ENCODE measurements around the gene NSUN2.
"Not testable (repeated sequence)": the region's sequence is repeated elsewhere in the genome, so short reads cannot be mapped to it uniquely, and the experiment has no call there.

The NSUN2 gene

DNA sequence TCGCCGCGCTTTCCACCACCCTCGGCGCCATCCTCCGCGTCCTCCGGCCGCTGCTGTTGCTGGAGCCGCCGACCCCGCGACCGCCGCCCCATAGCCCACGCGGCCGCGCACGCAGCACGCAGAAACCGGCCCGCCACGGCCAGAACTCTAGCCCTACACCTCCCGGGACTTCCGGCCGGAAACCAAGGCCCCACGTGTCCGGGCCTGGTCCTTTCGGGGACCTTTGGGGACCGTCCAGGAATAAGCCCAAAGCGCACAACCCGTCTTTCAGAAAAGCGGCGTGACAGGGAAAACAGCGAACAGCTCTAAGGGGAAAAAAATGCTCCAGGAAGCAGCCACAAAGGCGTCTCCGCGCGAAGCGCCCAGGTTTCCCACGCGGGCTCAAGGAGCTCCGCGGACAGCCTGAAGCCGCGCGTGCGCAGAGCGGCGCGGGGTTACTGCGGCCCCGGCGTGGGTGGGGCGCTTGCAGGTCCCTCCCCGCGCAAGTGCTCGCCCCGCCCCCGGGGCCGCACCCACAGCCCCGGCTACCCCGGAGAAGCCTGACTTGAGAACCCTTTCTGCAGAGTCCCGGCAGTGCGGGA is at the start of gene NSUN2, which contains the start of gene SRD5A1:
NSUN2 (minus strand) TSS at position 157 of the 581 bp plus-strand sequence; CDS start at position 92, 65 bp downstream.
SRD5A1 (plus strand) TSS at position 553 of the 581 bp plus-strand sequence. CDS start 137 bp downstream, outside the sequence.
- DNase-seq, result peak; percentile 95

DNA sequence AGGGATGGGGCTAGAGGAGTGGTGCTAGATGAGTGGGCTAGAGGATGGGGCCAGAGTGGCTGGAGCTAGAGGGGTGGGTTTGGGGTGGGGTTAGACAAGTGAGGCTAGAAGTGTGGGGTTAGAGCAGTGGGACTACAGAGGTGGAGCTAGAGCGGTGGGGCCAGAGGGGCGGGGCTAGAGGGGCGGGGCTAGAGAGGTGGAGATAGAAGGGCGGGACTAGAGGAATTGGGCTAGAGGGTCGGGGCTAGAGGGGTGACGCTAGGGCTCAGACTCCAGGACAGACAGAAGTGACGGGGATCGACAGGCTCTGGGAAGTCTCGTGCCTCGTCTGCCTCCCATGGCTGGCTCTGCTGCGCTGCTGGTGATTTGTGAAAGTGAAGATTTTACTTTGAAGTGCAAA is 49.4 kb upstream of the NSUN2 start:
- DNase-seq, result no peak

DNA sequence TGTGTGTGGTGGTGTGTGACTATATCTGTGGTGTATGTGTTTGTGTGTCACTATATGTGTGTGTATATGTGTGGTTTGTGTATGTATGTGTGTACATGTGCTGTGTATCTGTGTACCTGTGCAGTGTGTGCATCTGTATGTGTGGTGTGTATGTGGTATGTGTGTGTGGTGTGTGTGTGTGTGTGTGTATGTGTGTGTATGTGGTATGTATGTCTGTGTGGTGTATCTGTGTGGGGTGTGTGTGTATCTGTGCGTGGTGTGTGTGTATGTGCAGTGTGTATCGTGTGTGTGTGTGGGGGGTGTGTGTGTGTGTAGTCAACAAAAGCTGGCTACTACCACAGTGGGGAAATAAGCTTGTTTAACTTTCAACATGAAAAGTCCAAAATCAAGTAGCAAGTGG is 48.8 kb upstream of the NSUN2 start:
- DNase-seq, result no peak

- DNase-seq, result no peak
These were observed 48.1 kb upstream of the NSUN2 start for GRCh38 chr5:6680922-6681321.

GRCh38 chr5:6678385-6678784 is 45.5 kb upstream of the NSUN2 start:
- DNase-seq, result no peak

DNA sequence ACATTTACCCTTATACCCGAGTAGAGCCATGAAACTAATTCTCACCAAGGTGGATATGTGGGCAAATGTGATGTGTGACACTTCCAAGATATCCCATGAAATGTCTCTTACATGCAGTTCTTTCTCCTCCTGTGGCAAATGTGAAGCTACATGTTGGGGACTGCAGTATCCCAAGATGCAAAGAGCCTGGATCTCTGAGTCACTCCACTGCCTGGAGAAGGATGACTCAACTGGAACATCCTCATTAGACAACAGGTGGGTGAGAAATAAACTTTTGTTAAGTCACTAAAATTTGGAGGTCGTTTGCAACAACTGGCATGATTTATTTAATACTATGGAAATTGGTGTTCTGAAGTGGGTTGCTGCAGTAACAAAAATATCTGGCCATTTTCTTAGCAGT is 43.9 kb upstream of the NSUN2 start:
- no peak for DNase-seq

- DNase-seq, result no peak
These were observed 43.1 kb upstream of the NSUN2 start for GRCh38 chr5:6675784-6676491.

- no peak for DNase-seq
These were observed 42.0 kb upstream of the NSUN2 start for GRCh38 chr5:6674886-6675285.

DNA sequence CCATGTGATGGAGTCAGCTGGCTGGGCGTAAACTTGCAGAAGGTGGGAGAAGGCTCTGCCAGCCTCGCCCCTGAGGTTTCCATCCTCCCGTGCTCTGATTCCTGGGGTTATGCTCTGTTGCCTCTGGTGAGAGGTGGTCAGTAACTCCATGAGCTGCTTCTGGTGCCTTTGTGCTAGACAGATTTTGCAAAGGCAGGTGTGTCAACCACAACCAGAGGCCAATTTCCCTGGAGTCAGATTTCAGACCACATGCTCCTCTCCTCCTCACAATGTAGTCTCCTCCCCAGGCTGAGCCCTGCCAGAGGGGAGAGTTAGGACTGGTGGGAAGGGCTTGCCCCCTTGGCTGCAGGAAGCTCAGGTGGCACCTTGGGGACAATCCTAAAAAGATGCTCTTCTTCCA is 41.6 kb upstream of the NSUN2 start:
- peak; percentile 79 for DNase-seq

- no peak for DNase-seq
These were observed 41.1 kb upstream of the NSUN2 start for GRCh38 chr5:6673963-6674362.

DNA sequence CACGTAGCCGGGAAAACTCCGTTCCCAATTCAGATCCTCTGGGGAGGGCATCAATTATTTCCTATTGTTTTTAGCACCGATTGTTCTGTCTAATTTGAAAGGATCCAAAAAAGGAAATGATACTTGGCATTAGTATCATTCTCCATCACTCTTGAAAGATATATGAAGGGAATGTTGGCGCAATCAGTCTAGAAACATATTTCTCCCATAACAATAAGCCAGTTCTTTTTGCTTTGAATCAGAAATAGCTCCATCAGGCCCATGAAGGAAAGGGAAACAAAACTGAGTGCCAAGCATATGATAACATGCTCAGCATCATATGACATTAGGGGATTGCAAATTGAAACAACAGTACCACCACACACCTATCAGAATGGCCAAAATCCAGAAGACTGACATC is 40.2 kb upstream of the NSUN2 start:
- no peak for DNase-seq

- not testable (repeated sequence) for DNase-seq
These were observed 35.9 kb upstream of the NSUN2 start for GRCh38 chr5:6668717-6669116.

DNA sequence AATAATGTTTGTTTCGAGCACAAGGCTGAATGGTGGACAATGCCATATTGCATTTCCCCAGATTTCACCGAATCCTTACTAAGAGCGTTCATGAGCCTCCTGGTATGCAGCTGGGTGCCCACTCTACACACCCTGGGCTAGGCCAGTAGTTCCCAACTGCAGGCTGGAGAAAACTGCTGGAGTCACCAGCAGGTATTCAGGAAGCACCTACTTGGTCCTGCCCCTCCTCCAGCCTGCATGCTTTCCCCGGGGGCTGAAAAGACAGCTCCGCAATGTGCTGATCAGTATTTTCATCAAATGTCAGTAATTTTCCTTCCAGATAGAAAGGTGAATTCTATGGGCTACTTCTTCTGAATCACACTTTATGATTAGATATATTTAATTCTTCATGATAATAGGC is 34.8 kb upstream of the NSUN2 start:
- no peak for DNase-seq

DNA sequence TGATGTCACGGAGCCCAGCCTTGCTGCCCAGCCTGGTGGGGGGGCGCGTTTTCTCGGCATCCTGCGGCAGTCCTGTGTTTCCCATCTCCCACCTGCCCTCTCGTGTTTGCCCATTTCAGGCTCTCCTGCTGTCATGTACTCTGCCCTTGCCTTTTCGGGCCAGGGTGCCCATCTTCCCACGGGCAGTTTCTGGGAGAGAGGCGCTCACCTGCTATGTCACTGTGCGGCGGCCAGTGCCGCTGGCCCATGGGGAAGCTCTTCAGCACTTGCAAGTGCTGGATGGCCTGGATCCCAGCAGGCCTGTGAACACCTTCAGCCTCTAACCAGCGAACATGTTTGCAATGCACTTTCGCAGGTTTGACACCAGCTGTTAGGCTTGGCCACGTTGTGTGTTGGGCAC is 33.9 kb upstream of the NSUN2 start:
- no peak for DNase-seq

DNA sequence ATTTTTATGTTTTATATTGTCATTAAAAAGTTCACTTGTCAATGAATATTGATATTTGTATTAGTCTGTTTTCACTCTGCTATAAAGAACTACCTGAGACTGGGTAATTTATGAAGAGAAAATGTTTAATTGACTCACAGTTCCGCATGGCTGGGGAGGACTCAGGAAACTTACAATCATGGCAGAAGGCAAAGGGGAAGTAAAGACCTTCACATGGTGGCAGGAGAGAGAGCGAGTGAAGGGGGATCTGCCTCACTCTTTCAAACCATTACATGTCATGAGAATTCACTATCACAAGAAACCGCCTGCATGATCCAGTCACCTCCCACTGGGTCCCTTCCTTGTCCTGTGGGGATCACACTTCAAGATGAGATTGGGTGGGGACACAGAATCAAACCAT is 27.8 kb upstream of the NSUN2 start:
- no peak for DNase-seq

DNA sequence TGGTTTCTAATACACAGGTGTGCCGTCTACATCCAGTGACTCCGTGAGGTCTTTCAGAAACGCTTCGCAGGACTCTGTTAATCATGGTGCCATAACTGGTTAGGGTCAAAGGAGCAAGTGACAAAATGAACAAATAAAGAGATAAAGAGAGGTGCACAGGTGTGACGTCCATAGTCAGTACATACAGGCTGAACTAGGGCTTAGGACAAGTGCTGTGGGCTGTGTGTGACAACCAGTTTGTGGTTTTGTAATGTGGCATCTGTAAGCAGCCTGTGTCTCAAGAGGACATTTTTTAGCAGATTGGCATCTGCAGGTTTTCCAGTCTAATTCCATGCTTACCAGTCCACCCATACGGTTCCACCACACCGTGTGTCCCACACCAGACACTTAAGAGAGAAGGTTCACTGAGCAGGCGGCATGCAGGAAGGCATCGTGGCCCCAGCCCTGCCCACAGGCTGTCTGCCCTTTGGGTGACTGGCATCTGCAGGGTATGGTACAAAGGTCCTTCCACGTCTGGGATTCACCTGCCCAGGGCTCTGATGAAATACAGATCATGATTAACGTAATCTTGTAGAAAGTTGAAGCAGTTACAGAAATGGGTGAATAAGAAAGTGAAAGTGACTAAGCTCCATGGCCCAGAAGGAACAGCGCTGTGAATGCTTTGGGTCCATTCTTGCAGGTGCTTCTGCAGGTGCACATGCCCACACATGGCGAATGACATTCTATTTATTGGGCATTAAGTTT is 27.3 kb upstream of the NSUN2 start:
- no peak for DNase-seq

GRCh38 chr5:6656680-6657079 is 23.8 kb upstream of the NSUN2 start:
- DNase-seq, result no peak

DNA sequence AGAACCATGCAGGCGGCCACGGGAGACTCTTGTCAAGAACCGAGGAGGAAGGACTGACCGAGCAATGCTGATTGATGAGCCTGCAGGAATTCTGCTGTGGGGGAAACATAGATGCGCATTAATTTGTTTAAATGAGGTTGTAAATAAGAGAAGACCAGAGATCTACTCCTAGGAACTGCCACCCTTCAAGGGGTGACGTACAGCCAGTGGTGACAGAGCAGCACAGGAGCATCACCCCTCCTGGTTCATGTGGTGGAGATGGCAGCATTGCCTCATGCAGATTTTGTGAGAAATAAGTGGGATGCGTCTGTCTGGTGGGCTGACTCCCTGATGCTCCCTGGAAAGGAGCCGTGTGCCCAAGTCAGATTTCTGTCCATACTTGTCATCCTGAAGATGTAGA is 22.6 kb upstream of the NSUN2 start:
- no peak for DNase-seq

- no peak for DNase-seq
These were observed 19.2 kb upstream of the NSUN2 start for GRCh38 chr5:6652025-6652424.

- DNase-seq, result no peak
These were observed 16.8 kb upstream of the NSUN2 start for GRCh38 chr5:6649681-6650080.

GRCh38 chr5:6649186-6649585 is 16.3 kb upstream of the NSUN2 start:
- DNase-seq, result no peak

DNA sequence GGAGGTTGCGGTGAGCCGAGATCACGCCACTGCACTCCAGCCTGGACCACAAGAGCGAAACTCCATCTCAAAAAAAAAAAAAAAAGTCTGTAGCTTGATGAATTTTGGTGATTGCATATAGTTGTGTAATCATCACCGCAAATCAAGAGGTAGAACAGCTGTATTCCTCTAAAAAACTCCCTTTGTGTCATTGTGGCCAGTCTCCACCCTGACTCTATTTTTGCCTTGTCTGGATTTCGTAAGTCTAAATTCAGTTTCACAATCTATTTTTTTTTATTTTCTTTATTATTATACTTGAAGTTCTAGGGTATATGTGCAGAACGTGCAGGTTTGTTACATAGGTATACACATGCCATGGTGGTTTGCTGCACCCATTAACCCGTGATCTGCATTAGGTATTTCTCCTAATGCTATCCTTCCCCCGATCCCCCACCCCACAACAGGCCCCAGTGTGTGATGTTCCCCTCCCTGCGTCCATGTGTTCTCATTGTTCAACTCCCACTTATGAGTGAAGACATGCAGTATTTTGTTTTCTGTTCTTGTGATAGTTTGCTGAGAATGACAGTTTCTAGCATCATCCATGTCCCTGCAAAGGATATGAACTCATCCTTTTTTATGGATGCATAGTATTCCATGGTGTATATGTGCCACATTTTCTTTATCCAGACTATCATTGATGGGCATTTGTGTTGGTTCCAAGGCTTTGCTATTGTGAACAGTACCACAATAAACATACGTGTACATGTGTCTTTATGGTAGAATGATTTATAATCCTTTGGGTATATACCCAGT is 12.9 kb upstream of the NSUN2 start:
- not testable (repeated sequence) for DNase-seq

GRCh38 chr5:6644794-6645241 is 12.0 kb upstream of the NSUN2 start:
- DNase-seq, result no peak

Data from NCI-H2171 treated with DMSO at 0.1 percent for 48 hours (cell line).